Mesendoderm (in vitro differentiated cells): ENCODE measurements around the gene TOMM7.

Experiments used
- DNase-seq: peaks from one replicate; pipeline ENCODE4 v3.0.0; 2013
- H2AK5ac ChIP-seq: 2 replicates; pipeline ENCODE4 v1.6.1; 2013; ENCODE audit warnings: low read length, inconsistent platforms
- H2BK120ac ChIP-seq: 2 replicates; pipeline ENCODE4 v1.6.1; 2013; ENCODE audit warnings: low read depth, mild to moderate bottlenecking, low read length, moderate library complexity, mixed read lengths
- H2BK15ac ChIP-seq: replicated peaks from 2 replicates; pipeline ENCODE4 v1.6.1; 2013; ENCODE audit warnings: low read depth, mild to moderate bottlenecking, moderate library complexity
- H2BK5ac ChIP-seq: 2 replicates; pipeline ENCODE4 v1.6.1; 2013; ENCODE audit warnings: low read length, inconsistent platforms
- H3K18ac ChIP-seq: 2 replicates; pipeline ENCODE4 v1.6.1; 2013; ENCODE audit warnings: mild to moderate bottlenecking, low read length, mixed read lengths
- H3K23ac ChIP-seq: one replicate; pipeline ENCODE4 v1.6.1; 2013; ENCODE audit warnings: low read length
- H3K27ac ChIP-seq: 2 replicates; pipeline ENCODE4 v1.5.1; 2013; ENCODE audit warnings: low read depth, mild to moderate bottlenecking, inconsistent platforms, low read length, moderate library complexity
- H3K27me3 ChIP-seq: 2 replicates; pipeline ENCODE4 v1.6.1; 2013; ENCODE audit warnings: low read length, control low read depth, mild to moderate bottlenecking, inconsistent platforms; ENCODE audit not compliant: insufficient read depth, poor library complexity
- H3K36me3 ChIP-seq: 2 replicates; pipeline ENCODE4 v1.6.1; 2013; ENCODE audit warnings: low read length, inconsistent platforms; ENCODE audit not compliant: control insufficient read depth, insufficient read depth
- H3K4ac ChIP-seq: one replicate; pipeline ENCODE4 v1.6.1; 2013; ENCODE audit warnings: low read depth, mild to moderate bottlenecking, low read length, moderate library complexity
- H3K4me1 ChIP-seq: 2 replicates; pipeline ENCODE4 v1.6.1; 2013; ENCODE audit warnings: low read depth, low read length, inconsistent platforms; ENCODE audit not compliant: control insufficient read depth
- H3K4me2 ChIP-seq: 2 replicates; pipeline ENCODE4 v1.6.1; 2013; ENCODE audit warnings: low read length
- H3K4me3 ChIP-seq: 2 replicates; pipeline ENCODE4 v1.5.1; 2013; ENCODE audit warnings: mild to moderate bottlenecking, low read length
- H3K56ac ChIP-seq: one replicate; pipeline ENCODE4 v1.6.1; 2013; ENCODE audit warnings: low read length
- H3K79me1 ChIP-seq: 2 replicates; pipeline ENCODE4 v1.6.1; 2013; ENCODE audit warnings: low read length, inconsistent platforms
- H3K79me2 ChIP-seq: 2 replicates; pipeline ENCODE4 v1.6.1; 2013; ENCODE audit warnings: mild to moderate bottlenecking, low read length; ENCODE audit not compliant: control insufficient read depth, insufficient read depth
- H3K9ac ChIP-seq: 2 replicates; pipeline ENCODE4 v1.6.1; 2013; ENCODE audit warnings: low read length, inconsistent platforms
- H4K5ac ChIP-seq: one replicate; pipeline ENCODE4 v1.6.1; 2013; ENCODE audit warnings: low read length
- H4K8ac ChIP-seq: one replicate; pipeline ENCODE4 v1.6.1; 2013; ENCODE audit warnings: low read depth, mild to moderate bottlenecking, control low read depth, low read length, moderate library complexity
- WGBS: extraction: QIAGEN DNeasy Blood & Tissue Kit; methylation state at CpG from one replicate; pipeline ENCODE4 v1.1.7; 2013; ENCODE audit warnings: low lambda C conversion rate, missing lambda C conversion rate; ENCODE audit not compliant: insufficient coverage; ENCODE audit errors: extremely low coverage; 5-methylcytosine and 5-hydroxymethylcytosine counted together

Gene TOMM7

GRCh38 chr7:22858274-22858639 is 35.6 kb upstream of the TOMM7 start:
- Histone ChIP-seq H3K79me2 (peaks cover 14% of the 10 kb centered on the region), H3K27ac (no peak overlapping the region), H4K5ac (no peak overlapping the region), H4K8ac (no peak overlapping the region), H2BK5ac (no peak overlapping the region), H3K18ac (no peak overlapping the region), H2BK15ac (no peak overlapping the region), H3K4me3 (no peak overlapping the region), H3K36me3 (peaks cover 3% of the 10 kb centered on the region), H3K79me1 (peaks cover 6% of the 10 kb centered on the region), H3K4me2 (no peak overlapping the region), H3K56ac (peak overlapping the region; percentile 25), H3K4ac (no peak overlapping the region), H3K27me3 (no peaks in the 10 kb centered on the region), H2AK5ac (no peak overlapping the region), H2BK120ac (no peak overlapping the region), H3K4me1 (peaks cover 4% of the 10 kb centered on the region), H3K23ac (no peak overlapping the region), H3K9ac (peak overlapping the region; percentile 9)
- DNase-seq: no peak
- no CpG with 5 or more reads among the region's 1 CpG for WGBS

GRCh38 chr7:22856416-22856815 is 33.8 kb upstream of the TOMM7 start:
- H3K56ac ChIP-seq: peak overlapping the region; percentile 10
- peaks cover 3% of the 10 kb centered on the region for H3K36me3 ChIP-seq
- H4K5ac ChIP-seq: no peak overlapping the region
- no peak overlapping the region for H4K8ac ChIP-seq
- no peaks in the 10 kb centered on the region for H3K27me3 ChIP-seq
- DNase-seq: no peak
- 100% methylated on average over 1 of the region's 2 CpGs for WGBS
- H3K4me3 ChIP-seq: no peak overlapping the region
- H2BK5ac ChIP-seq: no peak overlapping the region
- H3K4me1 ChIP-seq: peaks cover 8% of the 10 kb centered on the region
- peaks cover 14% of the 10 kb centered on the region for H3K79me2 ChIP-seq
- H3K23ac ChIP-seq: no peak overlapping the region
- no peak overlapping the region for H3K27ac ChIP-seq
- no peak overlapping the region for H2BK120ac ChIP-seq
- H2AK5ac ChIP-seq: no peak overlapping the region
- no peak overlapping the region for H3K4me2 ChIP-seq
- no peak overlapping the region for H2BK15ac ChIP-seq
- peak overlapping the region; percentile 99 for H3K9ac ChIP-seq
- H3K4ac ChIP-seq: no peak overlapping the region
- no peak overlapping the region for H3K18ac ChIP-seq
- H3K79me1 ChIP-seq: peaks cover 6% of the 10 kb centered on the region

GRCh38 chr7:22855049-22855392 is 32.4 kb upstream of the TOMM7 start:
- Histone ChIP-seq H3K27me3 (no peaks in the 10 kb centered on the region), H4K5ac (peak overlapping the region; percentile 76), H3K9ac (peak overlapping the region; percentile 99), H3K56ac (peak overlapping the region; percentile 98), H2BK5ac (peak overlapping the region; percentile 89), H2BK15ac (no peak overlapping the region), H3K4ac (peak overlapping the region; percentile 96), H3K4me1 (peaks cover 8% of the 10 kb centered on the region), H2AK5ac (peak overlapping the region; percentile 65), H3K27ac (peak overlapping the region; percentile 91), H4K8ac (peak overlapping the region; percentile 67), H3K36me3 (peaks cover 3% of the 10 kb centered on the region), H3K79me2 (peaks cover 14% of the 10 kb centered on the region), H3K4me3 (peak overlapping the region; percentile 93), H2BK120ac (peak overlapping the region; percentile 51), H3K18ac (peak overlapping the region; percentile 89), H3K4me2 (peak overlapping the region; percentile 92), H3K79me1 (peaks cover 6% of the 10 kb centered on the region), H3K23ac (peak overlapping the region; percentile 82)
- WGBS: no CpG with 5 or more reads among the region's 9 CpGs
- DNase-seq: no peak

GRCh38 chr7:22854158-22855048 is 31.8 kb upstream of the TOMM7 start:
- peak overlapping the region; percentile 89 for H3K18ac ChIP-seq
- peaks cover 6% of the 10 kb centered on the region for H3K79me1 ChIP-seq
- DNase-seq: peak; percentile 95
- H3K79me2 ChIP-seq: peaks cover 14% of the 10 kb centered on the region
- peak overlapping the region; percentile 91 for H4K8ac ChIP-seq
- peak overlapping the region; percentile 92 for H3K4me2 ChIP-seq
- peak overlapping the region; percentile 82 for H3K23ac ChIP-seq
- peaks cover 8% of the 10 kb centered on the region for H3K4me1 ChIP-seq
- no peaks in the 10 kb centered on the region for H3K27me3 ChIP-seq
- H2BK15ac ChIP-seq: no peak overlapping the region
- H2BK120ac ChIP-seq: peak overlapping the region; percentile 51
- H3K36me3 ChIP-seq: peaks cover 3% of the 10 kb centered on the region
- H2AK5ac ChIP-seq: peak overlapping the region; percentile 65
- peak overlapping the region; percentile 98 for H3K56ac ChIP-seq
- H3K9ac ChIP-seq: peak overlapping the region; percentile 99
- no peak overlapping the region for H4K5ac ChIP-seq
- H2BK5ac ChIP-seq: peak overlapping the region; percentile 89
- peak overlapping the region; percentile 96 for H3K4ac ChIP-seq
- H3K27ac ChIP-seq: peak overlapping the region; percentile 91
- no CpG with 5 or more reads among the region's 76 CpGs for WGBS
- peak overlapping the region; percentile 93 for H3K4me3 ChIP-seq

GRCh38 chr7:22853674-22854157 is 31.1 kb upstream of the TOMM7 start:
- Histone ChIP-seq H2BK15ac (no peak overlapping the region), H3K56ac (peak overlapping the region; percentile 79), H3K23ac (no peak overlapping the region), H3K27me3 (no peaks in the 10 kb centered on the region), H3K79me2 (peaks cover 14% of the 10 kb centered on the region), H4K5ac (no peak overlapping the region), H4K8ac (no peak overlapping the region), H3K36me3 (peaks cover 3% of the 10 kb centered on the region), H2AK5ac (no peak overlapping the region), H3K4me1 (peaks cover 8% of the 10 kb centered on the region), H3K9ac (peak overlapping the region; percentile 54), H2BK5ac (no peak overlapping the region), H3K27ac (no peak overlapping the region), H3K79me1 (peaks cover 6% of the 10 kb centered on the region), H3K4me3 (no peak overlapping the region), H3K4ac (no peak overlapping the region), H3K18ac (no peak overlapping the region), H2BK120ac (no peak overlapping the region), H3K4me2 (peak overlapping the region; percentile 62)
- peak; percentile 61 for DNase-seq
- no CpG with 5 or more reads among the region's 28 CpGs for WGBS
